Cardiac fibroblast (primary cell): Measurements from ENCODE around the gene GRK4.

Experiments
- DNase-seq, 2 donors: peaks; one replicate each; pipeline versions ENCODE4 v3.0.0 to v3.0.0-alpha.2; 2010; ENCODE audit warnings: low read depth in 2 of 2
- H3K4me3 ChIP-seq, 2 donors: replicated peaks in 1 of 2; 1 replicate in 1 of 2; 2 replicates in 1 of 2; pipeline ENCODE4 v1.5.1; 2011; ENCODE audit warnings: low read depth in 2 of 2, low read length in 2 of 2, mild to moderate bottlenecking in 2 of 2, moderate library complexity in 1 of 2
- CTCF ChIP-seq: IDR thresholded peaks from one replicate; pipeline ENCODE4 v1.5.1; 2011; ENCODE audit warnings: low read depth, mild to moderate bottlenecking, low read length, inconsistent platforms

Gene GRK4

GRCh38 chr4:3074846-3075651 lies 111.7 kb downstream of the GRK4 start:
- H3K4me3 ChIP-seq = peak overlapping the region; percentile 97 to 99
- no peak for TF ChIP-seq CTCF
- DNase-seq = peak; percentile 55 to 58

GRCh38 chr4:3075652-3075981 lies 112.2 kb downstream of the GRK4 start:
- DNase-seq = no peak
- TF ChIP-seq CTCF = no peak
- peak overlapping the region; percentile 97 to 99 for H3K4me3 ChIP-seq

- no peak for TF ChIP-seq CTCF
- no peak for DNase-seq
- H3K4me3 ChIP-seq = no peak overlapping the region
Measured at GRCh38 chr4:3077796-3078195, 114.4 kb downstream of the GRK4 start.

GRCh38 chr4:3079694-3080123 lies 116.3 kb downstream of the GRK4 start:
- no peak for TF ChIP-seq CTCF

GRCh38 chr4:3082925-3083515 lies 119.6 kb downstream of the GRK4 start:
- H3K4me3 ChIP-seq = no peak overlapping the region
- no peak for DNase-seq
- TF ChIP-seq CTCF = no peak

More at GRCh38 chr4:3079694-3080123, 116.3 kb downstream of the GRK4 start:
- no peak overlapping the region for H3K4me3 ChIP-seq
- no peak for DNase-seq

GRCh38 chr4:3083732-3084131 lies 120.4 kb downstream of the GRK4 start:
- no peak for TF ChIP-seq CTCF
- no peak overlapping the region for H3K4me3 ChIP-seq
- no peak for DNase-seq
